ENCODE data around the gene ETNPPL.

The ETNPPL gene

DNA sequence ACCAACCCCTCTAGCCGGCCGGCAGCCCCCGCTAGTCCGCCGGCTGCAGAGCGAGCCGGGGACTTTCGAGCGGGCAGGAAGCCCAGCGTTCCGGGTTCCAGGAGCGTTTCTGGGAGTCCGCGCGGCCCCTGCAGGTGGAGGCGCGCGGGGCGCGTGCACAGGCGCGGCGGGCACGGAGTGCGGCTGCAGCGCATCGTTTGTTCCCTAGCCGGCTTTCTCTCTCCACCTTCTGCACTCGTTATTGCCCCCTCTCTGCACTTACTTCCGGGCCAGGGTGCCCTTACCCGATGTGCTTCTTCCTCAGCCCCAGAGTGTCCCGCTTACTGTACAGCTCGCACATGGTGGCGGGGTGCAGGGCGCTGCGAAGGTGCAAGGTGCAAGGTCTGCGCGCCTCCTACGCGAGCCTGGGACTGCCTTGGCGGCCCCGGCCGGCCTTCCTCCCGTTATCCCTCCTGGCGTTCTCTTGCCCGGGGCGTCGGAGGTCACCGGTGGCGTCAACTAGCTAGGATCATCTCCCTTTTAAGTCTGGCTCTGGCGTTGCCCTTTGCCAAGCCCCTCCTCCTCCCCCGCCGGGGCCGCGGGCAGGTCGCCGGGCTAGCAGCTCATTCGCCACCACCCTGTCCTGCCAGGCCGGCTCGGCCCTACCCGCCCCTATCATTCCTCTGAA is at the start of gene ETNPPL:
Gene ETNPPL, minus strand, starts transcription at position 495 of the 667 bp plus-strand sequence. Its CDS starts 155 bp downstream, at position 340.
- no peak for DNase-seq (ENCODE audit: low read depth in 2 of 2, low spot score in 1 of 2)

DNA sequence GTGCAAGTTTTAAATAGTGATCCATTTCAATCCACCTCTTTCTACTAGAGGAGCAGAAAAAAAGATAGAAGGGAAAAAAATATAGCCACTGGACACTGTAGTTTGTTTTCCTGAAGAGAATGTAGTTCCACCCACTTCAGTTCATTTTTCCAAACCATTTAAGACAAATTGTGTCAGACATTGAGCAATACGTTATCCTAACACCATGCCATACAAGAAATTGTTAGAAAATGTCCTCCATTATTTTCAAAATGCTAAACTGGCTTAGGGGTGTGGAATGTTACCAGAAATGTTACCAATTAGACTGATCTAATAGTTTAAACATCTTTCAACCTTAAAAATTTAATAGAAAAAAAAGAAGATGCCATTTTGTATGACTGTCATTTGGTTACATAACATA is 48.6 kb upstream of the ETNPPL start:
- DNase-seq (ENCODE audit: low read depth in 2 of 2, low spot score in 1 of 2), result no peak

DNA sequence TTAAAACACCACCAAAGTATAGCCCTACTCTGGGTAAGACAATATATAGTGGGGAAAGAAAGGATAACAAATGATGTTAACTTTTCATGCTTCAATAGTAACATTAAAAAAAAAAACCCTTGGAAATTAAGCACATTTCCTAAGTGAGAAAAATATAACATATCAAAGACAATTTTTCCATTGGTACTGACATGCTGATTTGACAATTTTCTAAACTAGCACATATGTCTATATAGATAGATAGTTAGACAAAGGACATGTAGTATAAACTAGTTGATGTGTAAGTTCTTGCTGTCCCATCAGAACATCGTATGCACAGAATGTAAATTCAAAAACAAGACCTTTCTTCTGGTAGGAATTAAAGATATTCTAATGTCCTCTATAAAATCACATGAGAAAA is 47.2 kb upstream of the ETNPPL start:
- DNase-seq (ENCODE audit: low read depth in 2 of 2, low spot score in 1 of 2), result no peak

DNA sequence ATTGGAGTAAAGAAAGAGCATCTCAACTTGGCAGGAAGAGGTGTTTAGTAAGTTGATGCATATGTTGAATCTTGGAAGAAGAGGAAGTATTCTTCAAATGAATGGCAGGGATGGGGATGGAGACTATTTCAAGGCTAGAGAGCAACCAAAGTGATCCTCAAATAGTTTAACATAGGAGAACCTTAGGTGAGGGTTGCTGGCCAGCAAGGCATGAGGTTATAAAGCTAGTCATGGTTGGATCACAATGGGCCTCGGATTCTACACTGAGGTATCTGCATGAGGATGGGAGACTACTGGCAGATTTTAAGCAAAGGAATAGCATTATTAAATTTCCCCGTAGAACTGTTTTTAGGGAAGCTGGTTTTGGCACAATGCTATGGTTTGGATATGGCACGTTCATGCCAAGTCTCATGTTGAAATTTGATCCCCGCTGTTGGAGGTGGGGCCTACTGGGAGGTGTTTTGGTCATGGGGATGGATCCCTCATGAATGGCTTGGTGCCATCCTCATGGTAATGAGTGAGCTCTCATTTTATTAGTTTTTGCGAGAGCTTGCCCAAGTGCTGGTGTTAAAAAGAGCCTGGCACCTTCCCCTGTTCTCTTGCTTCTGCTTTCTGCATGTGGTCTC is 41.9 kb upstream of the ETNPPL start:
- DNase-seq (ENCODE audit: low read depth in 2 of 2, low spot score in 1 of 2), result no peak

DNA sequence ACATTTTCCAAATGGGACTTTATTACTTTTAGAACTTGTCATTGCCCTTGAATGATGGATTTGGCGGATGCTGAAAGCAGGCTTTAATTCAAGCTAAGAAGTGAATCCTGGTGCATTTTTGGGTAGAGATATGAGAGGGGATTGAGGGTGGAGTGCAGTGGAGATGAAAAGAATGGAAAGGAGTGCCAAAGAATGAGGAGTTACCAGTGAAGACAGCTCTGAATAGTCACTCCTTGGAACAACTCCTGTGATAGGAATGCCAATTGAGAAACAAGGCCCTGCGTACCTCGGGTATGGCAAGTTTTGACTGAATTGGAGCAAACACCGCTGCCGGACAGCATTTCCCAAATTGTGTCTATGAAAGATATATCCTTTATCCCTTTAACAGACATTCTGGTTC is 36.5 kb upstream of the ETNPPL start:
- DNase-seq (ENCODE audit: low read depth in 2 of 2, low spot score in 1 of 2), result no peak

DNA sequence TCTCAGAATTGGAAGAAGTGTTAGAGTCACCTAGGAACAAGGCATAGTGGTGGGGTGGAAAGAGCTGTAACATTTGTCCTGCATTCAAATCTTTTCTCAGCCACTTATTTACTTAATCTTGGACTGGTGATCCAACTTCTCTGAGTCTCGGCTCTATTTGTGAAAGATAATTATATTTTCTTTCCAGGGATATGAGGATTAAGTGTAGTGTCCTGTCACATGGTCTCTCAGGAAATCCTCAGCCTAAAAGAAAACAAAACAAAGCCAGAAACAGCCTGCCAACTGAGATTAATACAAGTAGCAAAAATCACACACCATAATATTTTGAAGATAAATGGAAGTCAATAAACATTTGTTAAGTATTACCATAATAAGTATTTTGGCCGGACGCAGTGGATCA is 33.3 kb upstream of the ETNPPL start:
- DNase-seq (ENCODE audit: low read depth in 2 of 2, low spot score in 1 of 2), result no peak

DNA sequence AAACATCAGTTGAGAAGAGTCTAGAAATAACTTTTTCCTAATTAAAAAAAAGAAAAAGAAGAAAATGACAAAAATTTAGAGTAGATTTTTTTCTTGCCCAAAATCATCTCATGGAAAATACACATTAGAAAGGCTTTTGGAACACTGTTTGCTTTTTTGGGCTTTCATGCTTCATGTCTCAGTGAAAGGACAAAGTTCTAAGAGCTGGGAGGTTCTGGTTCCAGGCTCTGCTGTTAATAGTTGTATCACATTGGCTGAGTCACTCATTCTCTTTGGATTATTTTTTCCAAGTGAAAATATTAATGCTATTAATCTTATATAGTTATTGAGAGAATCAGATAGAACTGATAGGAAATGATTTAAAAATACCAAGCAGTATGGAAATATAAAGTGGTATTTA is 32.9 kb upstream of the ETNPPL start:
- no peak for DNase-seq (ENCODE audit: low read depth in 2 of 2, low spot score in 1 of 2)

DNA sequence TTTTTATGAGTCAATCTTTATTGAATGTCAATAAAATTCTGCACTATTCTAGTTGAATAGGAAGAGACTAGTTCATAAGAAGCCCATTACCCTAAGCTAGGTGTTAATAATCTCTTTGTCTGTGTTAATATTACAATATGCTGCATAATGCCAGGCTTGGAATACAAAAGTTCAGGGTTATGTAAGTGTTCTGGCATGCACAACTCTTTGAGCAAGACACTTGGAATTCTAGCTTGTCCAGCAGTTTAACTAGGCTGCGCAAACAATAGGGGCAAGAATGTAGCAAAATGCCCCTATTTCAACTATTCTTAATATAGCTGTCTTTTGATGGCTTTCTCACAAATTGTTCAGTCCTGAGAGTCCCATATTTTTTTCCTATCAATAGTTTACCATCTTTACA is 31.3 kb upstream of the ETNPPL start:
- DNase-seq (ENCODE audit: low read depth in 2 of 2, low spot score in 1 of 2), result no peak

DNA sequence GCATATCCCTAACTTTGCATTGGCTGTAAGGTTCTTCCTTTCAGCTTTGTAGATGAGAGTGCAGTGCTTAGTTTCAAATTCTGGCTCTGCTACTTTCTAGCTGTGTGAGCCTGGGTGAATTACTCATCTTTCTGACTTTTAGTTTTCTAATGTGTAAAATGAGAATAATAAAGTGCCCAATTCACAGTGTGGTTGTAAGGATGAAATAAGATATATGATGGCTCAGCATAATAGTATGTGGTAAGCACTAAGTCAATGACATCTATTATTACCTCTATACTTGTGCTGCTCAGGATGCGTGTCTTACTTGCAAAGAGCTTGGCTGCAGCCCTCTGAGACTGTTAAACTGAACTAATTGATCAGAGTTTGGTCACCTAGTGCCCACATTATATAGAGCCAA is 30.6 kb upstream of the ETNPPL start:
- DNase-seq (ENCODE audit: low read depth in 2 of 2, low spot score in 1 of 2), result no peak

DNA sequence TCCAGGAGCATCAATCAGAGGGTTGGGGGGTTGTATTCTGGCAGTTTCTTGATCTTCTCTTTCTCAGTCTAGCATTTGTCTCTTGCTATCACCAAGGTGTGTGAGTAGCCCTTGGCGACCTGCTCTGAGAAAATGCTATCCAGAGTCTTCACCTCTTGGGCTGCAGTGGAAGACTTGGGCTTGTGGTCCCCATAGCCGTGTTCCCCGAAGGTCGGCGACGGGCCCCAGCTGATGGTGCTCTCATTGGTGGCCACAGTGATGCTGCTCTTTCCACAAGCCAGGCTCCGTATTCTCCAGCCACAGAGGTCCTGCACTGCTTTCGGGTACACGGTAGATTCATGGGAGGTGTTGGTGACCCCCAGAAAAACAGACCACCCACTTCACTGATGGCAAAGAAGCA is 25.9 kb upstream of the ETNPPL start:
- DNase-seq (ENCODE audit: low read depth in 2 of 2, low spot score in 1 of 2), result no peak

DNA sequence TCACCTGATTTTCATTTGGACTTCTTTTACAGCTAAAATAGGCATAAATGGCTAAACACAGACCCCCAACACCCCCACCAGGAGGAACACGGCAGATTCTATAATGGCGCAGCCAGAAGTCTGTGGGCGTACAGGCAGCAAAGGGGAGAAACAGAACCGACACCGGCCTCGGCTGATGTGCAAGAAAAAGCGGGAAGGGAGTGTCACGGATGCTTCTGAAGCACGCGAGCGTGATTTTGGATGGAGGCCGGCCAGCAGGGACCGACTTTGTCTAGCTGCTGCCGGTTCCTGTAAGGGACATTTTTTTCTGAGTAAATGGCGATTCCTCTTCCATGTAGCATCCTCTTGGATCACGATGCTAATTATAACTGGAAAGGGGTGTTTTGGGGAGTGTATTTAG is 24.9 kb upstream of the ETNPPL start:
- no peak for DNase-seq (ENCODE audit: low read depth in 2 of 2, low spot score in 1 of 2)

DNA sequence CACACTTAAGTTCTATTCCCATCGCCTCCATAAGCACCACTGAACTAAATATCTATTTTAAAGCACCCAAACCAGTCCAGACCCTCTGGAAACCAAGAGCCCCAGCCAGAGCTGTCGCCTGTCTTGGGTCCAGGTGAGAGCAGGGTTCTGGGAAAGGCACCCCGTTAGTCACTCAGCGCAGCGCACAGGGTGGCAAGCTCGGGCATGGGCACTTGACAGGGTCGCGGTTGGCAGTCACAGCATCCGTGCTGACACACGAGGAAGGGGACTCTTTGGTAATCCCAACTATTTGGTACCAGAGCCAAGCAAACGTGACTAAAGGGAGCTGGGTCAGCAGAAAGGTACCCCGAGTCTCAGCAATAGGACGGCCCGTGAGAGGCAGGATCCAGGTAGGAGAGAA is 24.3 kb upstream of the ETNPPL start:
- no peak for DNase-seq (ENCODE audit: low read depth in 2 of 2, low spot score in 1 of 2)

DNA sequence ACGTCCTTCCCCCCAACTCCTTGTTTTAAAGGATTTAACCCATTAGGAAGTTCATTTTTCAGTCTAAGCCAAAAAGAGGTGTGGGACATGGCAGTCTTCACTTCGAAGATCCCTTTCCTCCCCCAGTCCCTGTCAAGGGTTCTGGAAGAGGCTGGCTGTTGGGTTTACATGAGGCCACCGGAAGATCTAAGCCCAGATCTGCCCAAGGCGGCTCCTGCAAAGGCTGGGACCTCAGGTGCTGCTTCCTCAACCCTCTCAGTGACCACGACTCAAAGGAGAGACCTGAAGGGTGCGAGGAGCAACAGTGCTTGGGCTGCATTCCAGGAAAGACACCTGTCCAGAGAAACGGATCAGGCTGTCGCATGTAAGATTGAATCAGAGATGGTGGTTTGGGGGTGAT is 23.5 kb upstream of the ETNPPL start:
- DNase-seq (ENCODE audit: low read depth in 2 of 2, low spot score in 1 of 2), result no peak

DNA sequence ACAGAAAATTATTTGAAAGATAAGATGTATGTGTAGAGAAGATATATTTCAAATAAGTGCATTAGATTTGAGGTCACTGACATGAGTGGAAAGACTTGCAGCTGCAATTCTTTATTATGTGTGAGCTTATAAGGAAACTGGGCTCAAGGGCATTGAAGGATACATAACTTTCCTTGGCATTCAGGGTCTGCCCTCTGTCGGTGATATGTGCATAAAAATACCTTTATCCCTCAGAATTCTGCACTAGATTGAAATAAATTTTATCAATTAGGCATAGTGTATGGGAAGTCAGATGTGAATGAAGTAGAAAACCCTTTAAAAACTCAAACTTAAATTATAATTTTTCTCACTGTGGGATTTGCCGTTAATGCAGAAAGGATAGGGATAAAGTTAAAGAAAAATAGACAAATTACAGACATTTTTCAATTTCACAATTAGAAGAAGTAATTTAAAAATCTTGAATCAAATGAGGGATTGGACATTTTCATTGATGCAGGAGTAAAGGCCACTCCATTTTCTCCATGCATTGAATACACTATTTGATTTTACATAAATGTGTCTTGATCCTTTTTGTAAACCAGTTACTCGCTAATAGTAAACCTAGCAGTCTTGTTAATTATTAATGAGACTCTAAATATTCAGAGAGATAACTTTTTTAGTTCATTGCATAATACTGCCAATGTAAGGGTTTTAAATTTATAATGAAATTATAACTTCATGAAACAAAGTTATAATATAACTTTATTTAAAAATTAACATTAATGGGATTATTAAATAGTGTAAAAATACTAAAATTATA is 21.0 kb upstream of the ETNPPL start:
- no peak for DNase-seq (ENCODE audit: low read depth in 2 of 2, low spot score in 1 of 2)

DNA sequence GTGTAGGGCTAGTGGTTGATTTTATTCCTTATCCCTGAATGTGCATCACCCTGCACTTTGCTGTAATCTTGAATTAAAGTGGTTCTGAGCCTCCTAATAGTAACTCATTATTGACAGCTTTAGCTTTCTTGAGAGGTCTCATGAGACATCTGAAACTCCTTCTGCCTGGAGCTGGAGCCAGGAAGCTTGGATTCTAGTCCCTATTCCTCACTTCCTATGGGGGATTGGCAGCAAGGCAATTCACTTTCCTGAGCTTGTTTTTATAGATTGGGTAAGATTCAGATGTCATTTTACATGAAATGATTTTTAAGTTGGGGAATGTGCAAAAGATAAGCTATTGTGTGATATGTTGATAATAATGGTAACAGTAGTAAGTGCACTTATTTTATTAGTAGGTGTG is 17.1 kb upstream of the ETNPPL start:
- DNase-seq (ENCODE audit: low read depth in 2 of 2, low spot score in 1 of 2), result no peak

DNA sequence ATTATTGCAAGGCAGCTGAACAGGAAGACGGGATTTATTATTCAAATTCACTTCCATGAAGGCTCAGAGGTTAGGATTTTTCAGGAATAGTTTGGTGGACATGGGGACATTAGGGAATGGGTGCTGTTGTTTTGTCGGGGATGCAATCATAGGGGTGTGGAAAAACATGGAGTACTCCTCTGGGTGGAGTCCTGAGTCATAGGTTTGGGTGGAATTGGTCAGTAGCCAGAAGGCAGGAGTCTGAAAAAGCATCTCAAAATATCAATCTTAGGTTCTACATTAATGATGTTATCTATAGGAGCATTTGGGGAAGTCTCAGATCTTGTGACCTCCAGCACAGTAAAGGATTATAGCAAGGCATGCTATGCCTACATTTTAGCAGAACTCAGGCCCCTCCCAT is 14.5 kb upstream of the ETNPPL start:
- DNase-seq (ENCODE audit: low read depth in 2 of 2, low spot score in 1 of 2), result no peak

DNA sequence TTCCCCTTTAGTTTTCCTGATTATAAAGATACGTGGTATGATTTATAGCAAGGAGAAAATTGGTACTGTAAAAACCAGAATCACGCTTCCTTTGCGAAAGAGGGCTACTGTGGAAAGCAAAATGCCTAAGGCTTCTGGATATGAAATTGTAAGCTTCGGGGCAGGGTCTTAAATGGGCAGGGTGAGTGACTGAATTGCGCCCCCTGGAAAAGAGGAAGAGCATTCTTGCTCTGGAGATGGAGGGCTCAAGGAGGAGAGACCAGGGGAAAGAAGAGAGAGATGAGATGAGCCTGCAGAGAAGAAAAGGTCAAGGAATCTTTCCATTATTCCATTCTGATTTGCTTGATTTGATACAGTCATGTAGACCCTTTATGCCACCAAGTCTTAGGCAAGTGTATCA is 13.1 kb upstream of the ETNPPL start:
- DNase-seq (ENCODE audit: low read depth in 2 of 2, low spot score in 1 of 2), result no peak

DNA sequence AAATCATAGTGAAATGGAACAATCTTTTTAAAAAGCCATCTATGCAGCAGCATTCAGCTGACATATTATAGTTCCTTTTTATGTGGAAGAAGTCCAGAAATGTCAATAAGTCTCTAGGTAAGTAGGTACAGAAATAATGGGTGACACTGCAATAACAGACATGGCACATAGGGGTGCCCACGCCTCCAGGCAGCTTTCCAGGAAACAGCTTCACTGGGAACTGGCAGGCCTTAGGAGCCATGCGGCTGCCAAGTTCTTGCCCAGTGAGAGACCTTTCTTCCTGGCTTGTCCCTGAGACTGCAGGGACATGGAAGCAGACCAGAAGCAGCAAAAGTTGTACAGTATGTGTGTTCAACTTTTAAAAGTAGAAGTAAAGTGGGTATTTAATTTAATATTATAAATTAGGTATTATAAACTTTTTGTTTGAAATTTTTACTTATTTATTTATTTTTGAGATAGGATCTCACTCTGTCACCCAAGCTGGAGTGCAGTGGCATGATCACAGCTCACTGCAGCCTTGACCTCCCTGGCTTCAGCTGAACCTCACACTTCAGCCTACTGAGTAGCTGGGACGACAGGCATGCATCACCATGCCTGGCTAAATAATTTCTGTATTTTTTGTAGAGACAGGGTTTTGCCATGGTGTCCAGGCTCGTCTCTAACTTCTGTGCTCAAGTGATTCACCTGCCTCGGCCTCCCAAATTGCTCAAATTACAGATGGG is 12.1 kb upstream of the ETNPPL start:
- no peak for DNase-seq (ENCODE audit: low read depth in 2 of 2, low spot score in 1 of 2)

DNA sequence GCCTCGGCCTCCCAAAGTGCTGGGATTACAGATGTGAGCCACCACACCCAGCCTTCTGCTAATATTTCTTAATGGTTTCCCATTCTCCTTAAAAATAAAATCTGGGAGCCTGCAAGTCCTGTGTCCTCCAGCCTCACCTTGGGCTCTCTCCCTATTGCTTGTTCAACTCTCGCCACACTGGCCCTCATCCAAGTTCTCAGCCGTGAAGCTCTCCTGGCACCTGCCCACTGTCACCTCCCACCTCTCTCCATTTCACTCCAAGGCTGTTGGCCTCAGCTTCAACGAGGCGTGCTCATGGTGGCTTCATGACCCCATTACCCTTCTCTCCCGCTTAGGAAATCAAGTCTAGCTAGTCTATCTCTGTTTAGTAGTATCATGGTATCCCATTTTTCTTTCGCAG is 9.5 kb upstream of the ETNPPL start:
- no peak for DNase-seq (ENCODE audit: low read depth in 2 of 2, low spot score in 1 of 2)

DNA sequence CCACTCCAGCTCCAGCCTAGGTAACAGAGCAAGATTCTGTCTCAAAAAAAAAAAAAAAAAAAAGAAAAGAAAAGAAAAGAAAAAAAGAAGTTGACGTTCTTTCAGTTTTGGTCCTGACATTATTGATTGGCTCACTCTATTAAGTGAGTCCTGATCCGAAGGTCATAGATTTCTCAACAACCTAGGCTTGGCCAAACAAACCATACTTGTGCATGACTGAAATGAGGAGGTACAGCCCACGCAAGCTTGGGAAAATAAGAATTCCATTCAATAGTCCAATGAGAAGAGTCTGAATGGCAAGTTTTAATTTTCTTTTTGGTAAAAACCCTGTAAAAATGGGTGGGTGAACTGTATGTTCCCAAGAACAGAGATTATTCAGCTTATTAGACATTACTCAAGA is 3.2 kb upstream of the ETNPPL start:
- no peak for DNase-seq (ENCODE audit: low read depth in 2 of 2, low spot score in 1 of 2)

DNA sequence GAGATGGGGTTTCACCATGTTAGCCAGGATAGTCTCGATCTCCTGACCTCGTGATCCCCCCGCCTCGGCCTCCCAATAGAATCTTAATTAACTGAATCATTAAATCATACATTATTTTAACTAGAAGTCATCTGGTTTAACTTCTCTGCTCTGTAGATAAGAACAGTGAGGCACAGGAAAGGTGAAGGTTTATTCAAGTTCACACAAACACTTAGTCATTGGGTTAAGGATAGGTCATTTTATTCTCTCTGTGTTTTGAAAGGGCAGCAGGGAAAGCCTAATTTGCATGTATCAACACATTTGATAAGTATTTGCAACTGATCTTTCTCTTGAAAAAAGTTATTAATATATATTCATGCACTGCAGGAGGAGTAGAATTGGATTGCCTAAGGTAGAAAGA is 1.1 kb upstream of the ETNPPL start:
- DNase-seq (ENCODE audit: low read depth in 2 of 2, low spot score in 1 of 2), result no peak

DNA sequence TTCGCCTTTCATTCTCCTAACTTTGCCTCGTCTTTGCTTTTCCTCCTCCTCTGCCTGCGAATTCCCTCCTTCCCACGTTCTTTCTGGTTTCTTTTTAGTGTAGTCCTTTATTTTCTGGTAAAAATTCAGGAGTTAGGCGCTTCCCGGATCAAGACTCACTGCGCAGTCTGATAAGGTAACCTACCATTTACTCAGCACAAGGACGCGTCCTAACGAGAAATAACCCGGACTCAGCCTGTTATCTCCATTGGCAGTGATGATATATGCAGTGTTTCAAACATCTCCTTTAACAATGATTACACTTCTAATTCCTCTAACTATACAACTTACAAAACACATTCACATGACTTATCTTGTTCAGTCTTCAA is 357 bp upstream of the ETNPPL start:
- no peak for DNase-seq (ENCODE audit: low read depth in 2 of 2, low spot score in 1 of 2)
